Loucy (cell line): ENCODE results near the gene ZNF81.

Source experiments
- H2AFZ ChIP-seq: fragments of 200-600 bp; sonication (generic); 2 replicates; pipeline ENCODE4 v1.6.0; 2016; ENCODE audit warnings: antibody characterized with exemption, mild to moderate bottlenecking, low read length, moderate library complexity
- H3F3A ChIP-seq: fragments of 200-600 bp; 2 replicates; pipeline ENCODE4 v1.6.0; 2016; ENCODE audit warnings: antibody characterized with exemption, low read depth, mild to moderate bottlenecking
- H3K27me3 ChIP-seq: fragments of 200-600 bp; sonication (generic); 2 replicates; pipeline ENCODE4 v1.6.1; 2014; ENCODE audit warnings: low read length, mild to moderate bottlenecking; ENCODE audit not compliant: insufficient read depth, poor library complexity, severe bottlenecking
- H3K36me3 ChIP-seq: fragments of 200-600 bp; sonication (generic); 2 replicates; pipeline ENCODE4 v1.6.1; 2016; ENCODE audit warnings: low read length; ENCODE audit not compliant: insufficient read depth
- H3K4me1 ChIP-seq: fragments of 200-600 bp; sonication (generic); 2 replicates; pipeline ENCODE4 v1.5.1; 2014; ENCODE audit warnings: low read length, mild to moderate bottlenecking; ENCODE audit not compliant: insufficient read depth, poor library complexity, severe bottlenecking
- H3K4me2 ChIP-seq: fragments of 200-600 bp; sonication (generic); 2 replicates; pipeline ENCODE4 v1.6.0; 2014; ENCODE audit warnings: antibody characterized with exemption, low read length, low read depth, mild to moderate bottlenecking; ENCODE audit not compliant: poor library complexity, severe bottlenecking
- H3K4me3 ChIP-seq: fragments of 200-600 bp; sonication (generic); 2 replicates; pipeline ENCODE4 v1.5.1; 2014; ENCODE audit warnings: low read length, mild to moderate bottlenecking, mixed read lengths; ENCODE audit not compliant: poor library complexity, severe bottlenecking
- H3K79me2 ChIP-seq: fragments of 200-600 bp; sonication (generic); 2 replicates; pipeline ENCODE4 v1.6.1; 2014; ENCODE audit warnings: low read length; ENCODE audit not compliant: insufficient read depth
- H3K9ac ChIP-seq: fragments of 200-600 bp; sonication (generic); 2 replicates; pipeline ENCODE4 v1.6.0; 2014; ENCODE audit warnings: mild to moderate bottlenecking, low read depth, low read length, moderate library complexity; ENCODE audit not compliant: poor library complexity, severe bottlenecking
- H3K9me2 ChIP-seq: fragments of 200-600 bp; sonication (generic); replicated peaks from 2 replicates; pipeline ENCODE4 v1.6.1; 2016; ENCODE audit warnings: low read depth, low read length, mixed read lengths
- H3K9me3 ChIP-seq: fragments of 200-600 bp; sonication (generic); 2 replicates; pipeline ENCODE4 v1.6.1; 2014; ENCODE audit warnings: mild to moderate bottlenecking, antibody characterized with exemption, low read length, low read depth; ENCODE audit not compliant: insufficient read depth
- H4K20me1 ChIP-seq: fragments of 200-600 bp; sonication (generic); 2 replicates; pipeline ENCODE4 v1.6.0; 2014; ENCODE audit warnings: antibody characterized with exemption, low read length, mild to moderate bottlenecking; ENCODE audit not compliant: insufficient read depth, poor library complexity, severe bottlenecking
- CTCF ChIP-seq: fragments of 200-600 bp; sonication (generic); conservative IDR thresholded peaks from 2 replicates; pipeline ENCODE4 v1.5.1; 2014; ENCODE audit warnings: mild to moderate bottlenecking, antibody characterized with exemption, low read length
- EZH2phosphoT487 ChIP-seq: fragments of 200-600 bp; IDR thresholded peaks from 2 replicates; pipeline ENCODE4 v1.6.1; 2018; ENCODE audit warnings: antibody characterized with exemption, mild to moderate bottlenecking, moderate library complexity, borderline replicate concordance

Gene ZNF81

GRCh38 chrX:47879463-47879862 is 42.8 kb downstream of the ZNF81 start:
- no peaks in the 10 kb centered on the region for H3K27me3 ChIP-seq
- TF ChIP-seq CTCF (no peak), EZH2phosphoT487 (no peak)

GRCh38 chrX:47880927-47881326 is 44.2 kb downstream of the ZNF81 start:
- H3K4me1 ChIP-seq, result no peaks in the 10 kb centered on the region
- no peaks in the 10 kb centered on the region for H3K79me2 ChIP-seq
- H3K9ac ChIP-seq, result no peak overlapping the region
- H3K9me2 ChIP-seq, result no peaks in the 10 kb centered on the region
- H3K4me3 ChIP-seq, result no peak overlapping the region
- no peaks in the 10 kb centered on the region for H3K27me3 ChIP-seq
- H3K36me3 ChIP-seq, result no peaks in the 10 kb centered on the region
- H3K9me3 ChIP-seq, result no peaks in the 10 kb centered on the region
- TF ChIP-seq EZH2phosphoT487, result no peak
- no peak for TF ChIP-seq CTCF
- no peak overlapping the region for H2AFZ ChIP-seq
- H4K20me1 ChIP-seq, result no peaks in the 10 kb centered on the region
- H3K4me2 ChIP-seq, result no peak overlapping the region
- no peaks in the 10 kb centered on the region for H3F3A ChIP-seq

More at GRCh38 chrX:47879463-47879862, 42.8 kb downstream of the ZNF81 start:
- Histone ChIP-seq H3F3A (no peaks in the 10 kb centered on the region), H3K9me2 (no peaks in the 10 kb centered on the region), H3K36me3 (no peaks in the 10 kb centered on the region), H3K4me2 (no peak overlapping the region), H3K79me2 (no peaks in the 10 kb centered on the region), H3K4me3 (no peak overlapping the region), H3K9me3 (no peaks in the 10 kb centered on the region), H4K20me1 (no peaks in the 10 kb centered on the region), H3K4me1 (no peaks in the 10 kb centered on the region), H2AFZ (no peak overlapping the region), H3K9ac (no peak overlapping the region)

DNA sequence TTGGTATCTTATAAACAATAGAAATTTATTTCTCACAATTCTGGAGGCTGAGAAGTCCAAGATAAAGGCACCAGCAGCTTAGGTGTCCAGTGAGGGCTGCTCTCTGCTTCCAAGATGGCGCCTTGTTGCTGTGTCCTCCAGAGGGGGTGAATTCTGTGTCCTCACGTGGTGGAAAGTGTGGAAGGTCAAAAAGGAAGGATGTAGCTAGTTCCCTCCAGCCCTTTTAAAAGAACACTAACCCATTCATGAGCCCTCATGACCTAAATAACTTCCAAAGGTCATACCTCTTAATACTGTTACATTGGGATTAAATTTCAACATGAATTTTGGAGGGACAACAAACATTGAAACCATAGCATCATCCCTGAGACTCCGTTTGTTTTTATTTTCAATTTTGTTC is 48.8 kb downstream of the ZNF81 start:
- Histone ChIP-seq H2AFZ (no peak overlapping the region), H3K9me3 (no peaks in the 10 kb centered on the region), H3K9ac (no peak overlapping the region), H3F3A (no peaks in the 10 kb centered on the region), H3K4me1 (no peaks in the 10 kb centered on the region), H3K4me2 (no peak overlapping the region), H3K4me3 (no peak overlapping the region), H4K20me1 (no peaks in the 10 kb centered on the region), H3K9me2 (no peaks in the 10 kb centered on the region), H3K79me2 (no peaks in the 10 kb centered on the region), H3K27me3 (no peaks in the 10 kb centered on the region), H3K36me3 (peaks cover 4% of the 10 kb centered on the region; the same call in 1 of the 2 replicates)
- TF ChIP-seq CTCF (no peak), EZH2phosphoT487 (no peak)
